GM23248 (cell line): ENCODE measurements around the gene LCP2. TPM values are rescaled to one million over a fixed set of nuclear protein-coding genes. Genes with fewer than 3 reads are reported as not detected.

Experiments used
- DNase-seq: peaks from one replicate; pipeline ENCODE4 v3.0.0-alpha.2; 2015
- H2AFZ ChIP-seq: fragments of 200-600 bp; sonication (generic); 2 replicates; pipeline ENCODE4 v1.6.1; 2016; ENCODE audit warnings: antibody characterized with exemption
- H3F3A ChIP-seq: fragments of 200-600 bp; sonication (generic); 2 replicates; pipeline ENCODE4 v1.6.1; 2016; ENCODE audit warnings: mild to moderate bottlenecking, antibody characterized with exemption, mixed run types; ENCODE audit not compliant: insufficient read depth
- H3K27ac ChIP-seq: fragments of 200-600 bp; sonication (generic); 2 replicates; pipeline ENCODE4 v1.5.1; 2016; ENCODE audit warnings: mild to moderate bottlenecking
- H3K27me3 ChIP-seq: fragments of 200-600 bp; sonication (generic); replicated peaks from 2 replicates; pipeline ENCODE4 v1.6.1; 2016; ENCODE audit warnings: mild to moderate bottlenecking; ENCODE audit not compliant: insufficient read depth
- H3K36me3 ChIP-seq: fragments of 200-600 bp; sonication (generic); 2 replicates; pipeline ENCODE4 v1.6.1; 2016; ENCODE audit warnings: low read depth, mild to moderate bottlenecking
- H3K4me1 ChIP-seq: fragments of 200-600 bp; sonication (generic); 2 replicates; pipeline ENCODE4 v1.6.1; 2016; ENCODE audit warnings: mild to moderate bottlenecking; ENCODE audit not compliant: insufficient read depth
- H3K4me2 ChIP-seq: fragments of 200-600 bp; sonication (generic); one replicate; pipeline ENCODE4 v1.6.1; 2016; ENCODE audit warnings: mild to moderate bottlenecking; ENCODE audit not compliant: unreplicated experiment
- H3K4me3 ChIP-seq: fragments of 200-600 bp; sonication (generic); 2 replicates; pipeline ENCODE4 v1.5.1; 2016; ENCODE audit warnings: mild to moderate bottlenecking
- H3K79me2 ChIP-seq: fragments of 200-600 bp; sonication (generic); 2 replicates; pipeline ENCODE4 v1.6.1; 2016; ENCODE audit warnings: mild to moderate bottlenecking; ENCODE audit not compliant: insufficient read depth
- H3K9ac ChIP-seq: fragments of 200-600 bp; sonication (generic); 2 replicates; pipeline ENCODE4 v1.6.1; 2016; ENCODE audit warnings: mild to moderate bottlenecking
- H3K9me2 ChIP-seq: fragments of 200-600 bp; sonication (generic); 2 replicates; pipeline ENCODE4 v1.6.1; 2016; ENCODE audit warnings: mixed run types, mild to moderate bottlenecking, moderate library complexity; ENCODE audit not compliant: insufficient read depth
- H3K9me3 ChIP-seq: fragments of 200-600 bp; sonication (generic); one replicate; pipeline ENCODE4 v1.6.1; 2017; ENCODE audit warnings: low read depth
- H4K20me1 ChIP-seq: fragments of 200-600 bp; sonication (generic); 2 replicates; pipeline ENCODE4 v1.6.0; 2016; ENCODE audit not compliant: insufficient read depth
- EZH2 ChIP-seq: fragments of 200-600 bp; sonication (generic); IDR thresholded peaks from 2 replicates; pipeline ENCODE4 v1.6.1; 2018; ENCODE audit warnings: antibody characterized with exemption, mild to moderate bottlenecking; ENCODE audit not compliant: insufficient read depth, poor library complexity, severe bottlenecking
- EZH2phosphoT487 ChIP-seq: fragments of 200-600 bp; sonication (generic); IDR thresholded peaks from 2 replicates; pipeline ENCODE4 v1.6.1; 2018; ENCODE audit warnings: antibody characterized with exemption, moderate library complexity, mild to moderate bottlenecking, low read depth; ENCODE audit not compliant: insufficient read depth
- WGBS, 2 experiments: methylation state at CpG; one replicate each; pipeline ENCODE4 v1.1.6; 2015 to 2017; ENCODE audit warnings: low lambda C conversion rate in 2 of 2, low coverage in 1 of 2; ENCODE audit errors: missing lambda C conversion rate in 2 of 2; 5-methylcytosine and 5-hydroxymethylcytosine counted together
- in situ Hi-C: fragments of 300-500 bp; cut with MboI; formaldehyde crosslinking; loops from 2 replicates; pipeline ENCODE4 v1.15.0; 2020
- polyA plus RNA-seq: library from polyadenylated mRNA; unstranded; fragments of >200 nt; fragmentation: Nextera tagmentation; extraction: Ambion mirVana; gene quantifications from 2 replicates; pipeline ENCODE4 v1.2.1, GENCODE V29; 2016
- total RNA-seq: library from RNA; depleted of rRNA; stranded (reverse); fragments of >200 nt; shearing (Covaris generic); gene quantifications from 2 replicates; pipeline ENCODE4 v1.2.3, GENCODE V29; 2014

The LCP2 gene
- total and polyA plus RNA-seq, 2 experiments from 2014 or later: not detected

GRCh38 chr5:170303549-170303948 lies 6.0 kb upstream of the LCP2 start:
- no peaks in the 10 kb centered on the region for H4K20me1 ChIP-seq
- H3K9me3 ChIP-seq: no peaks in the 10 kb centered on the region
- no peak overlapping the region for H3K4me3 ChIP-seq
- in situ Hi-C loops: no loop called here
- no peak for TF ChIP-seq EZH2
- TF ChIP-seq EZH2phosphoT487: no peak
- H3K36me3 ChIP-seq: no peaks in the 10 kb centered on the region
- no peak for DNase-seq
- no peaks in the 10 kb centered on the region; the same call in 1 of the 2 replicates for H3K27me3 ChIP-seq
- no peaks in the 10 kb centered on the region for H3K9me2 ChIP-seq
- WGBS, 2 experiments: 80 to 85% methylated on average over 8 of the region's 8 CpGs
- H3K79me2 ChIP-seq: no peaks in the 10 kb centered on the region
- no peak overlapping the region for H3K9ac ChIP-seq
- H3K4me2 ChIP-seq: no peak overlapping the region
- 0 out of 2 replicates have a peak, but pooled peaks cover 4% of the 10 kb centered on the region for H3F3A ChIP-seq
- no peak overlapping the region for H2AFZ ChIP-seq
- no peak overlapping the region for H3K27ac ChIP-seq
- peaks cover 5% of the 10 kb centered on the region for H3K4me1 ChIP-seq

- H3K9me3 ChIP-seq: no peaks in the 10 kb centered on the region
- TF ChIP-seq EZH2phosphoT487 (no peak), EZH2 (no peak)
- H3K36me3 ChIP-seq: no peaks in the 10 kb centered on the region
- no peak overlapping the region for H2AFZ ChIP-seq
- H3K79me2 ChIP-seq: no peaks in the 10 kb centered on the region
- peaks cover 3% of the 10 kb centered on the region; the same call in 1 of the 2 replicates for H3K27me3 ChIP-seq
- no peak for DNase-seq
- in situ Hi-C loops: no loop called here
- H3K9ac ChIP-seq: no peak overlapping the region
- no peak overlapping the region for H3K27ac ChIP-seq
- H3K4me2 ChIP-seq: no peak overlapping the region
- H3F3A ChIP-seq: 0 out of 2 replicates have a peak, but pooled peaks cover 4% of the 10 kb centered on the region
- no peaks in the 10 kb centered on the region for H3K9me2 ChIP-seq
- peaks cover 5% of the 10 kb centered on the region for H3K4me1 ChIP-seq
- WGBS, 2 experiments: 48 to 52% methylated on average over 17 of the region's 17 CpGs
- no peak overlapping the region for H3K4me3 ChIP-seq
- H4K20me1 ChIP-seq: no peaks in the 10 kb centered on the region
These were observed 5.3 kb upstream of the LCP2 start for GRCh38 chr5:170302653-170303501.

- H4K20me1 ChIP-seq: no peaks in the 10 kb centered on the region
- H3K4me3 ChIP-seq: no peak overlapping the region
- H3K9ac ChIP-seq: no peak overlapping the region
- H3K9me2 ChIP-seq: no peaks in the 10 kb centered on the region
- H3K36me3 ChIP-seq: no peaks in the 10 kb centered on the region
- no peaks in the 10 kb centered on the region for H3K79me2 ChIP-seq
- H3K4me2 ChIP-seq: no peak overlapping the region
- WGBS, 2 experiments: 45 to 59% methylated on average over 9 to 11 of the region's 11 CpGs
- H2AFZ ChIP-seq: no peak overlapping the region
- no peak for DNase-seq
- in situ Hi-C loops: no loop called here
- H3K27me3 ChIP-seq: peaks cover 6% of the 10 kb centered on the region; the same call in 1 of the 2 replicates
- H3K4me1 ChIP-seq: peaks cover 5% of the 10 kb centered on the region
- 0 out of 2 replicates have a peak, but pooled peaks cover 4% of the 10 kb centered on the region for H3F3A ChIP-seq
- H3K27ac ChIP-seq: no peak overlapping the region
- no peaks in the 10 kb centered on the region for H3K9me3 ChIP-seq
- TF ChIP-seq EZH2phosphoT487: no peak
- TF ChIP-seq EZH2: no peak
These were observed 4.5 kb upstream of the LCP2 start for GRCh38 chr5:170301981-170302652.

GRCh38 chr5:170301149-170301548 lies 3.6 kb upstream of the LCP2 start:
- H4K20me1 ChIP-seq: no peaks in the 10 kb centered on the region
- no peak for DNase-seq
- TF ChIP-seq EZH2phosphoT487: no peak
- no peak for TF ChIP-seq EZH2
- no peaks in the 10 kb centered on the region for H3K9me3 ChIP-seq
- H2AFZ ChIP-seq: no peak overlapping the region
- H3K4me3 ChIP-seq: no peak overlapping the region
- H3K4me1 ChIP-seq: peaks cover 4% of the 10 kb centered on the region
- H3K27ac ChIP-seq: no peak overlapping the region
- no peaks in the 10 kb centered on the region for H3K79me2 ChIP-seq
- peaks cover 8% of the 10 kb centered on the region for H3K27me3 ChIP-seq
- H3K9ac ChIP-seq: no peak overlapping the region
- in situ Hi-C loops: no loop called here
- H3K36me3 ChIP-seq: no peaks in the 10 kb centered on the region
- no peaks in the 10 kb centered on the region for H3K9me2 ChIP-seq
- no peak overlapping the region for H3K4me2 ChIP-seq
- H3F3A ChIP-seq: 0 out of 2 replicates have a peak, but pooled peaks cover 4% of the 10 kb centered on the region
- 58 to 69% methylated on average over 9 of the region's 9 CpGs for whole genome bisulfite sequencing, 2 experiments
